ENCODE measurements around the gene CCT6B.

GRCh38 chr17:34996422-34997285, 35.4 kb upstream of the CCT6B start:
- TF ChIP-seq CTCF (IDR thresholded peaks at IDR 0.05): no peak
- TF ChIP-seq POLR2A (IDR thresholded peaks at IDR 0.05; ENCODE audit: low read depth): no peak
- TF ChIP-seq EP300 (IDR thresholded peaks at IDR 0.05): no peak
- TF ChIP-seq POLR2AphosphoS5 (IDR thresholded peaks at IDR 0.05): no peak

Measured in esophagus muscularis mucosa (tissue), 4 donors.